Pulmonary artery endothelial cell (primary cell): ENCODE data around the gene CHST7. TPM values are rescaled to one million over a fixed set of nuclear protein-coding genes. Genes with fewer than 3 reads are reported as not detected.

Experiments
- DNase-seq: peaks from one replicate; pipeline ENCODE4 v3.0.0-alpha.2; 2011; ENCODE audit warnings: low read depth, low spot score
- total RNA-seq: library from RNA; depleted of rRNA; stranded (reverse); fragments of >200 nt; gene quantifications from 2 replicates; pipeline ENCODE4 v1.2.3, GENCODE V29; 2014

Gene CHST7
- total RNA-seq, 1 donor from 2014 or later: 33.4 TPM

GRCh38 chrX:46602468-46603102 lies 29.0 kb downstream of the CHST7 start:
- DNase-seq: no peak

DNA sequence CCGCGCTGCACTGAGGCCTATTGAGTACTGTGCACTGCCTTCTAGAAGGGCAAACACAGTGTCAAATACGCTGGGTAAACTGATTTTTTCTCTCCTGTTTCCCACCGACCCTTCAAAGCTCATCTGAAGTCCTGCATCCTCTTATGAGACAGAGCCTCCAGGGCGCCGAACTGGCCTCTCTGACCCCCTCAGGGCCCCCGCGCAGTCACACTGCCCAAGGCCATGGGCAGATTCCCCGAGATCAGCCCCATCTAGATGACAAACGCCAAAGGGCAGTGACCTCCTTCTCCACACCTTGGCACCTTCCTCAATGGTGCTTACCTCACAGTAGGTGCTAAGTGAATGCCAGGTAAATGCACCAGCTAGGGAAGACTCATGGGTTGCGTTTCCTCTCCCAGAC lies 34.4 kb downstream of the CHST7 start:
- no peak for DNase-seq

GRCh38 chrX:46610070-46610658 lies 36.6 kb downstream of the CHST7 start:
- no peak for DNase-seq

- no peak for DNase-seq
Measured at GRCh38 chrX:46611658-46612362, 38.2 kb downstream of the CHST7 start.

GRCh38 chrX:46617906-46618305 lies 44.3 kb downstream of the CHST7 start:
- no peak for DNase-seq

DNA sequence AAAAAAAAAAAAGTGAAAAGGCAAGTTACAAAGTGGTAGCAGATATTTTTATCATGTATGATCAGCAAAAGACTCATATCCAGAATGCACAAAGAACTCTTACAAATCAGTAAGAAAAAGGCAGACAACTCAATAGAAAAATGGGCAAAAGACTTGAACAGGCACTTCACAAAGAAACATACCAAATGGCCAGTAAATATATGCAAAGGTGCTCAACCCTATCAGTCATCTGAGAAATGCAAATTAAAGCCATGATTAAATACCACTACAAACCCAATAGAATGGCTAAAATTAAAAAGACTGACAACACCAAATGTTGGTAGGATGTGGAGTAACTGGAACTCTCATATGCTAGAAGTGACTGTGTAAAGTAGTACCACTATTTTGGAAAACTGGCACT lies 45.4 kb downstream of the CHST7 start:
- DNase-seq: no peak

DNA sequence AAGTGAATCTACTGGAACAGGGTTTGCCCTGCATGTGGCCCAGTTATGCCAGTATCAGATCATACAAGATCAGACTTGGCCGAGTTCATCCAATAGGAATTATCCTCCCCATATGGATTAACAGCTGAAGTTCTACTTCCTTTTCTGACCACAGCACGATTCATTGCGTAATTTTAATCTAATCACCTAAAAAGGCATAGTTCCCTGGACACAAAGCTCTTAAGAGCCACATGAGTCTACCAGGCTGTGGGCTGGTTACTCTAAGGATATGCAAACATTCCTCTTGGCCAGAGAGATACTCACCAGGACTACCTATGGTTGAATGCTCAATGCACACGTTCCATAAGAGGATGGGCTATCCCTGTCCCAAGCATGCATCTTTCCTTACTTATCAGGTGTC lies 46.9 kb downstream of the CHST7 start:
- DNase-seq: no peak

- DNase-seq: no peak
Measured at GRCh38 chrX:46621572-46621971, 48.0 kb downstream of the CHST7 start.

DNA sequence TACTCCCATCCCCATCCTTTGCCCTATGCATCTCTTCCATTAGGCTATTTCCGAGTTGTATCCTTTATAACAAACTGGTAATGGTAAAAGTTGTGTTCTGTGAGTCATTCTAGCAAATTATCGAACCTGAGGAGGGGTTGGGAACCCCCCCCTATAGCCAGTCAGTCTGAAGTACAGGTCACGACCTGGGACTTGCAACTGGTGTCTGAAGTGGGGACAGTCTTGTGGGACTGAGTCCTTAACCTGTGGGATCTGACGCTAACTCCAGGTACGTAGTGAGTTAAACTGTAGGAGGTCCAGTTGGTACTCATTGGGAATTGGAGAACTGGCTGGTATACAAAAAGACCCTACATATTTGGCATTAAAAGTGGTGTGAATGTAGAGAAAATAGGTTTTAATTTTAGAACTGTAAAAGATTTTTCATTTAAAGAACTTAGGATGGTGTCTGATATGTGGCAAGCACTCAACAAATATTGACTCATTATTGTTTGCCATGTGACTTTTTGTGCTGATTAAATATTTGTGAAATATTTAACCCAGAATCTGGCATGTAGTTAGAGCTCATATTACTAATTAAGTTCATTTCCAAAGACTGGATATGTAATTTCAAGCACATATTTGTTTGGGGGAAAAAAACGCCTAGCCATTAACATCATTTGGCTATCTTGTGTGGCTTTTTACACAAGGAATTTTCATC lies 50.7 kb downstream of the CHST7 start:
- no peak for DNase-seq

DNA sequence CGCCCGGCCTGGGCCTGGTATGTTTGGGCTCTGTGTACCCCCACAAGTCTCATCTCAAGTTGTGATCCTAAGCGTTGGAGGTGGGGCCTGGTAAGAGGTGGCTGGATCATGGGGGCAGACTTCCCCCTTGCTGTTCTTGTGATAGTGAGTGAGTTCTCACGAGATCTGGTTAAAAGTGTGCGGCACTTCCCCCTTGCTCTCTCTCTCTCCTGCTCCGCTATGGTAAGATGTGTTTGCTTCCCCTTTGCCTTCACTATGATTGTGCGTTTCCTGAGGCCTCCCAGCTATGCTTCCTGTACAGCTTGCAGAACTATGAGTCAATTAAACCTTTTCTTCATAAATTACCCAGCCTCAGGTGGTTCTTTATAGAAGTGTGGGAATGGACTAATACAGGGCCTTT lies 53.0 kb downstream of the CHST7 start:
- peak; percentile 80 for DNase-seq

DNA sequence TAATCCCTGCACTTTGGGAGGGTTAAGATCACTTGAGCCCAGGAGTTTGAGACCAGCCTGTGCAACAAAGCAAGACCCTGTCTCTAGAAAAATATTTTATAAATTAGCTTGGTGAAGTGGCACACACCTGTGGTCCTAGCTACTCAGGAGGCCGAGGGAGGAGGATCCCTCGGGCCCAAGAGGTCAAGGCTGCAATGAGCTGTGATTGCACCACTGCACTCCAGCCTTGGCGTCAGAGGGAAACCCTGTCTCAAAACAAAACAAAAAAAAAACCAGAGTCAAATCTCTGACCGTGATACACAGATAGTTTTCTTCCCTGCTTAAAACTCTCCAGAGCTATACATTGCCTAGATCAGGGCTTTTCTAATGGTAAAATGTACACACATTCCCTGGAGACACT lies 53.5 kb downstream of the CHST7 start:
- DNase-seq: no peak

DNA sequence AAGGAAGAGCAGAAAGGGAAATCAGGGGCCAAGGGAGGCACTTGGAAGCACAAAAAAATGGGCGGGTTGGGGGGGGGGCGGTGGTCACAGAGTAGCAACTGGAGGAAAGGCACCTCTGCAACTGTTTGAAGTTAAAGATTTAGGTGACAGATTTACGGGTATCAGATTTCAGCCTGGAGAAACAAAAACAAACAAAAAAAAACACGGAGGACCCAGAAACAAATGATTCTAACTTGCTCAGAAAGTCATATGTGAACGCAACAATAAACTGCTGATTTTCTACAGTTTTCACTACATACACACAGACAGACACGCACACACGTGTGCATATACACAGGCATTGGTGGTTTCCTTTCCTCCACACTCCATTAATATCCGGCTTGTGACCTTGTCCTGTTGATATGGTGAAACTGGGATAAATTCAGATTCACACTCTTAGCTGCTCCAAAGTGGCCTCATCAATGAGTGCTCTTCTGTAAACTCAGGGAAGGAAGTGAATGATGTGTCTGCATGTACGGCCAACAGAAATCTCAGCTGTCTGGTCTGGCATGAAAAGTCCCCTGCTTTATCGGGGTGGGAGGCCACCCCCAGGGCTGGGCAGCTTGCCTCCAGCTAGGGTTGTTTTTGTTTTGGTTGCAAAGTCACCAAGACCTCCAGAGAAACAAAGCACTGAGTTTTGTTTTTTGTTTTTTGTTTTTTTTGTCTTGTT lies 54.3 kb downstream of the CHST7 start:
- peak; percentile 22 for DNase-seq

- no peak for DNase-seq
Measured at GRCh38 chrX:46628460-46629371, 55.2 kb downstream of the CHST7 start.

DNA sequence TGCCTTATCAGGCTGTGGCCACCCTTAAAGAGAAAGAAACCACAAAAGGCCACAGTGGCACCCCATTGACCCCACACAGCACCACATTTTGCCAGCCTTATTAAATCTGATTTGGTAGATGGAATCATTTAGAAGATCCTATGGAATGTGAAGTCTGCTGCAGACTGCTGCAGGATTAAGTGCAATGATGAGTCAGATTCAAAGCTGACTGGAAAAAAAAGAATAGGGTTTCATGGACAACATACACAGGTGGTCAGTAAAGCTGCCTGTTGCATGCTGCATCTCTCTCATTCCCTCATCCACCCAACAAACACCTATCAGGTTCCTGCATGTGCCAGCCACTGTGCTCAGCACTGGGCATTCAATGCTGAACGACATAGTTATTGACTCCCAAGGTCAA lies 56.6 kb downstream of the CHST7 start:
- no peak for DNase-seq

- no peak for DNase-seq
Measured at GRCh38 chrX:46634577-46634976, 61.0 kb downstream of the CHST7 start.

DNA sequence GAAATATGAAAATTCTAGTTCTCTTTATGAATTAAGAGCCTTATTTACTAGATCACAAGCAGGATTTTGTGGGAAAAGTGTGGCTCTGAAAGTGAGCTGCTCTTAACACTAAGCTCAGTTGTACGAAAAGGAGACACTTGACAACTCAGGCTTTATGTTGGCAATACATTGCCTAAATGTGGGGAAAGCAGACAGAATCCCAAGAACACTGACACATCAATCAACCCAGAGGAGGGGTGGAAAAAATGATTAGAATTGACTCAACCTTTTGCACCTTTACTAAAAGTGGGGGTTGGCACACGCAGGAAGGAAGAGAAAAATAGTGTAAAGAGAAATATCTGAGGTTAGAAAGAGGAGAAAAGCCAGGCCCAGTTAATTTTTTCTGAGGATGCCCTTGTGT lies 61.6 kb downstream of the CHST7 start:
- DNase-seq: no peak

- no peak for DNase-seq
Measured at GRCh38 chrX:46636223-46636622, 62.7 kb downstream of the CHST7 start.

- DNase-seq: no peak
Measured at GRCh38 chrX:46637938-46638337, 64.4 kb downstream of the CHST7 start.

- DNase-seq: no peak
Measured at GRCh38 chrX:46642145-46642544, 68.6 kb downstream of the CHST7 start.

DNA sequence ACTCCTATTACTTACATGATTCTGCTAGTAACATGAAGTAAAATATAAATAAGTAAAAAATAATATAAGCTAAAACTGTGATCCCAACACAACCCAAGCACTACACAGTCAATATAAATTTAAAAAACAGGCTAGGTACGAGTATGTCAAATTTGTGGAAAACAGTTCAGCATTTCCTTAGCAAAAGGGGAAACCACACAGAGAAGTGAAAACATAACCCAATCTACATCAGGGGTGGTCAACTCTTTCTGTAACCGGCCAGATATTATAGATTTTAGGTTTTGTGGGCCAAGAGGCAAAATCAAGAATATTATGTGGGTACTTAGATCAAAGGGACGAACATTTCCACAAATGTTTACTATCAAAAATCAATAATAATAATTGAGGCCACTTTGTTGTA lies 70.1 kb downstream of the CHST7 start:
- no peak for DNase-seq

GRCh38 chrX:46645614-46646013 lies 72.0 kb downstream of the CHST7 start:
- no peak for DNase-seq
